Kidney glomerular epithelial cell (primary cell): Measurements from ENCODE around the gene ANXA4.

ENCODE experiments used
- DNase-seq: peaks from one replicate; lab custom pipeline; 2025; lab: John Stamatoyannopoulos, UW

The ANXA4 gene

DNA sequence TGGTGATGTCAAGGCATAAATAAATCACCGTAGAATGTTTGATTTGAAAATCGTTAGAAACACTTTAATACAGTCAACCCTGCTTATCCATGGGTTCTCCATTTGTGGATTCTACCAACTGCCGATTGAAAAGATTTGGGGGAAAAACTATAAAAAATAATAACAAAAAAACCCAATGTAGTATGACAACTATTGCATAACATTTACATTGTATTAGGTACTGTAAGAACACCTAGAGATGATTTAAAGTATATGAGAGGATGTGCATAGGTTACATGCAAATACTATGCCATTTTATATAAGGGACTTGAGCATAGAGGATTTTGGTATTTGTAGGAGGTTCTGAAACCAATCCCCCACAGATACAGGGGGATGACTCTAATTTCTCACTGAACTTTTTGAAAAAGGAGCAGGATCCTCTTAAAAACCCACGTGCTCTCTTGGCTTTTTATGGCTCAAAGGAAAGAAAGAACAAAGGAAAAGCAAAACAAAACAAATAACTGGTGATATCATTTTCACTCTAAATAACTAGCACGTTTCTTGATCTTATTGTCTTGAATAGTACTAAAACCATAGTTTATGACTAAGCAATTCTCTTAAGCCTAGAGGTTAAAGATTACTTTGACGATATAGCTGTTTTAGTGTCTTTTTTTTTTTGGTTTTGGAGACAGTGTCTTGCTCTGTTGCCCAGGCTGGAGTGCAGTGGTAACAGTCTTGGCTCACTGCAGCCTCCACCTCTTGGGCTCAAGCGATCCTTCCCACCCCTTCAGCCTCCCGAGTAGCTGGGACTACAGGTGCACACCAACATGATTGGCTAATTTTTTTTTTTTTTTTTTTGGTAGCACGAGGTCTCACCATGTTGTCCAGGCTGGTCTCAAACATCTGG, 104.5 kb downstream of the ANXA4 start:
- no peak for DNase-seq

- DNase-seq, result no peak
Measured at GRCh38 chr2:69847068-69847828, 105.3 kb downstream of the ANXA4 start.

GRCh38 chr2:69848186-69848790, 106.4 kb downstream of the ANXA4 start:
- DNase-seq, result no peak

GRCh38 chr2:69858261-69858660, 116.3 kb downstream of the ANXA4 start:
- DNase-seq, result no peak

GRCh38 chr2:69863298-69863697, 121.4 kb downstream of the ANXA4 start:
- DNase-seq, result no peak
